AG04450 (cell line): ENCODE results near the gene PRDX6. TPM values are rescaled to one million over a fixed set of nuclear protein-coding genes. Genes with fewer than 3 reads are reported as not detected.
A peak's percentile ranks its signal among the peaks of the same experiment; 100 is the strongest.

Experiments
- CTCF ChIA-PET: fragments of 300-600, 350-600 bp; formaldehyde crosslinking; extraction: SDS; loops from one replicate; lab custom pipeline; 2022; ENCODE audit warnings: antibody characterized with exemption, inconsistent platforms; lab: Charles Lee
- POLR2A ChIA-PET: fragments of 350-600 bp; formaldehyde crosslinking; extraction: SDS; loops from one replicate; lab custom pipeline; 2021; ENCODE audit warnings: antibody characterized with exemption, inconsistent platforms; lab: Yijun Ruan, JAX
- DNase-seq: peaks from one replicate; pipeline ENCODE4 v3.0.0-alpha.2; 2011; ENCODE audit warnings: low read depth, low spot score
- H3K27ac ChIP-seq: one replicate; pipeline ENCODE4 v1.5.1; 2012; ENCODE audit warnings: low read depth, low read length, control low read depth
- H3K27me3 ChIP-seq: one replicate; pipeline ENCODE4 v1.6.0; 2012; ENCODE audit warnings: low read length; ENCODE audit not compliant: control insufficient read depth, insufficient read depth
- H3K4me3 ChIP-seq: 2 replicates; pipeline ENCODE4 v1.5.1; 2011; ENCODE audit warnings: mild to moderate bottlenecking, low read depth, low read length, control low read depth
- H3K9me3 ChIP-seq: 2 replicates; pipeline ENCODE4 v1.5.1; 2012; ENCODE audit warnings: low read length; ENCODE audit not compliant: control insufficient read depth, insufficient read depth
- polyA minus RNA-seq: library from RNA; depleted of rRNA, polyadenylated mRNA; stranded (reverse); fragments of >200 nt; gene quantifications from 2 replicates; pipeline ENCODE4 v1.2.3, GENCODE V29; 2011; rRNA and poly(A)+ RNA removed
- polyA plus RNA-seq: library from polyadenylated mRNA; depleted of rRNA; stranded (reverse); fragments of >200 nt; gene quantifications from 2 replicates; pipeline ENCODE4 v1.2.3, GENCODE V29; 2011; rRNA removed
- TF ChIP-seq, protein P1 (sequence below): IDR thresholded peaks from 2 replicates; pipeline ENCODE4 v1.5.1; 2011; ENCODE audit warnings: low read depth, low read length, control low read depth, inconsistent platforms

PRDX6 gene
- polyA plus RNA-seq (545 and 556 TPM in 2 replicates), polyA minus RNA-seq (528 and 592 TPM in 2 replicates)

DNA sequence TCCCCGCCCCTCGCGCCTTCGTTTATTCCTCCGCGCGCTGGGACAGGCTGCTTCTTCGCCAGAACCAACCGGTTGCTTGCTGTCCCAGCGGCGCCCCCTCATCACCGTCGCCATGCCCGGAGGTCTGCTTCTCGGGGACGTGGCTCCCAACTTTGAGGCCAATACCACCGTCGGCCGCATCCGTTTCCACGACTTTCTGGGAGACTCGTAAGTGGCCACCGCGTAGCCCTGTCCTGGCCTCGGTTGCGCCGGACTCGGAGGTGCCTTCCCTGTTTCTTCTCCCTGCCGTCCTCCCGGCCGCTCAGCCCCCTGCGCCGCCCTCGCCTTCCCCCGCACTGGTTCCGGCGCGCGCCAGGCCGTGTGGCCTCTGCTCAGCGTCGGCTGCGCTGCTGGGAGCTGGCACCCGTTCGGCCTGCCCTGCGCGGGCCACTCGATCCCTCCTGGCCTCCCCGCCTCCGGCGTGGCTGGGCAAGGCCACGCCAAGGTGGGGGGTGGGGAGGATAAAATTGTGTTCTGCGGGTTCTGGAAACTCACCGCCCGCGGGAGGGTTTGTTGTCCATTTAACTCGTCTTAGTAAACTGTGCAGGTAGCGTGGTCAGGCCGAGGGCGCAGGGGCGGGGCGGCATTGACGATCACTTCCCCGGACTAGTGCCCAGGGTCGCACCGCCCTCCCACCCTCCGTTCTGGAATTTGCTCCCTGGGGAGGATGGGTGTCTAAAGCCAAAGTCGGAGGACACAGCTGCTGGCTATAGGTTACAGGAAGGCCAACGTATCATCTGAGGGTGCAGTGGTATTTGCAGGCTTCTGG lies at the start of gene PRDX6:
Gene PRDX6 (plus strand): TSS at position 50 of the 808 bp plus-strand sequence. CDS start 63 bp downstream, at position 113.
- Histone ChIP-seq H3K9me3 (no peaks in the 10 kb centered on the region), H3K27me3 (no peaks in the 10 kb centered on the region), H3K27ac (peak within 1 kb of the TSS; percentile 88), H3K4me3 (peak within 1 kb of the TSS; percentile 89)
- CTCF ChIA-PET: interaction anchor here (1.9 to 2.5 kb wide), 2 partner anchors 47 to 48 kb away, joined by 9 to 23 read pairs; no protein-coding TSS in a partner anchor
- DNase-seq: peak; percentile 44
- TF ChIP-seq, protein P1, sequence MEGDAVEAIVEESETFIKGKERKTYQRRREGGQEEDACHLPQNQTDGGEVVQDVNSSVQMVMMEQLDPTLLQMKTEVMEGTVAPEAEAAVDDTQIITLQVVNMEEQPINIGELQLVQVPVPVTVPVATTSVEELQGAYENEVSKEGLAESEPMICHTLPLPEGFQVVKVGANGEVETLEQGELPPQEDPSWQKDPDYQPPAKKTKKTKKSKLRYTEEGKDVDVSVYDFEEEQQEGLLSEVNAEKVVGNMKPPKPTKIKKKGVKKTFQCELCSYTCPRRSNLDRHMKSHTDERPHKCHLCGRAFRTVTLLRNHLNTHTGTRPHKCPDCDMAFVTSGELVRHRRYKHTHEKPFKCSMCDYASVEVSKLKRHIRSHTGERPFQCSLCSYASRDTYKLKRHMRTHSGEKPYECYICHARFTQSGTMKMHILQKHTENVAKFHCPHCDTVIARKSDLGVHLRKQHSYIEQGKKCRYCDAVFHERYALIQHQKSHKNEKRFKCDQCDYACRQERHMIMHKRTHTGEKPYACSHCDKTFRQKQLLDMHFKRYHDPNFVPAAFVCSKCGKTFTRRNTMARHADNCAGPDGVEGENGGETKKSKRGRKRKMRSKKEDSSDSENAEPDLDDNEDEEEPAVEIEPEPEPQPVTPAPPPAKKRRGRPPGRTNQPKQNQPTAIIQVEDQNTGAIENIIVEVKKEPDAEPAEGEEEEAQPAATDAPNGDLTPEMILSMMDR: no peak
- POLR2A ChIA-PET: interaction anchor here (0.6 to 3.3 kb wide), 9 partner anchors 10 to 427 kb away, joined by 3 to 20 read pairs (median 4); partner anchors contain the start of genes GAS5, KLHL20 and ZBTB37

GRCh38 chr1:173429471-173430402 lies 47.4 kb upstream of the PRDX6 start:
- ChIA-PET POLR2A (interaction anchor here (0.6 to 1.6 kb wide), 7 partner anchors 20 to 438 kb away, joined by 3 to 20 read pairs (median 6); partner anchors contain the start of genes CENPL, DARS2, GAS5 and PRDX6), CTCF (interaction anchor here (0.5 to 4.0 kb wide), 35 partner anchors 8 to 687 kb away, joined by 3 to 34 read pairs (median 4); partner anchors contain the start of genes CENPL, DARS2 and PRDX6)
- Histone ChIP-seq H3K27me3 (no peaks in the 10 kb centered on the region), H3K9me3 (no peaks in the 10 kb centered on the region), H3K4me3 (peak overlapping the region; percentile 43), H3K27ac (peak overlapping the region; percentile 75)
- TF ChIP-seq, protein P1: peak; percentile 60
- DNase-seq: peak; percentile 91

DNA sequence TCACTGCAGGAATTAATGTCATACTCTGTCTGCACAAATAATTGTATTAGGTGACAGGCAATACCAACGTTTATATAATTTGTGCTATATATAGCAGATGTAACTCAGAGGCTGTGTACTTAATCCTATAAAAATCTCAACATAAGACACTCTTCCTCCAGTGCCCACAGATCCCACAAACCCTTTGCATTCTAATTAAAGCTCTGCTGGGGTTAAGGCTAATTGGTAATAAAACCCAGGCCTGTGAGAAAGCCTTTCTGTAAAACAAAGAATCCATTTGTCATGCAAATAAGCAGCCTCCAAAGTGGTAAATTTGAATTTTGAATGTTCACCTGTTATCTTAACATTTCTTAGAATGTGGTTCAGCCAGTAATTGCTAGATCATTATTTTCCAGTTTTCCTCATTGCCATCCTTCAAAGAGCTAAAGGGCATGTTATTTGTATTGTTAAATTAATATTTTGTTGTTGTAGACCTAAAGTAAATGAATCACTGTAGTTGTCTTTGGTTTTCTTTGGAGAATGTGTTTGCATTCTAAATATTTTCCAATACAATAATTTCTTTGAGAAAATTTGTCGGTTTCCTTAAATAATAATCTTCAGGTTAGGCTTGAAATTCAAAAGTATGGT lies 46.3 kb upstream of the PRDX6 start:
- H3K27ac ChIP-seq: no peak overlapping the region
- POLR2A ChIA-PET: interaction anchor here (0.8 to 1.6 kb wide), 6 partner anchors 21 to 437 kb away, joined by 3 to 20 read pairs (median 5); partner anchors contain the start of genes CENPL, DARS2, GAS5 and PRDX6

More for the DNA sequence above, 46.3 kb upstream of the PRDX6 start:
- Histone ChIP-seq H3K27me3 (no peaks in the 10 kb centered on the region), H3K4me3 (peak overlapping the region; percentile 36), H3K9me3 (no peaks in the 10 kb centered on the region)
- CTCF ChIA-PET: interaction anchor here (0.6 to 4.0 kb wide), 29 partner anchors 9 to 787 kb away, joined by 3 to 34 read pairs (median 4); partner anchors contain the start of genes CENPL, DARS2 and PRDX6
- TF ChIP-seq, protein P1: no peak
- DNase-seq: no peak
